ENCODE measurements around the gene UBIAD1.

UBIAD1 gene

GRCh38 chr1:11311816-11312755, 39.1 kb downstream of the UBIAD1 start:
- DNase-seq (ENCODE audit: low read depth in 2 of 2), result no peak

DNA sequence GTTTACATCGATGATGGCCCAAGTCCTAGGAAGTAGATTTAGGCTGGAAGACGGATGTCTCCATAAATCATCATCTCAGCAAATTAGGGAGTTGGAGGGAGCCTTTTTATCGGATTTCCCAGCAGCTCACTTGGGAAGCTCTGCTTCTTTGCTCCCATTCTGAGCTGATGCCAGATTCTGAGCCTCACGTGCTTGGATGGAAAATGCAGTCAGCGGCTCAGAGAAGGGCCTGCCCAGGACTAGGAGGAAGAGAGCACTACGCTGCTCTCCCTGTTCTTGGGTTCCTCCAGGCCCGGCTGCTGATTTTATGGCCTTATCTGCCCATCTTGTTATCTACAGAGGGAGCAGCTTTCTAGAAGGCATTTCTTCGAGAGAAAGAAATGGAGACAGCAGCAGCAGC, 42.0 kb downstream of the UBIAD1 start:
- DNase-seq (ENCODE audit: low read depth in 2 of 2), result no peak

DNA sequence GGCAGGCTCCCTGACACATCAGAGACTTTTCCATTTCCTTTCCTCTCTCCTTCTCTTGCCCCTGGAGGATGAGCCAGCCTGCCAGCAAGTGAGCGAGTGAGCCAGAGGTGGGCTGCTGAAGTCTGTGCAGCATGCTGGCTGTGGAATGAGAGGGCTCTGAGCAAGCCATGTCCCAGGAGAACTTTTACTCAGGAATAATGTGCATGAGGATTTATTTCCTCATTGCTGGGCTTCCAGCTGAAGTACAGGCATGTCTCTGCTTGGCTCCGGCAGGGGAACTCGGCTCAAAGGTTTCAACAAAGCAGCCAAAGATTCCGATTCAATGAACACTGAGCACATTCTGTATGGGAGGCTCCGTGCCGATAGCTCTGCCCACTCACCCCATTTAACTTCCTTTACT, 43.7 kb downstream of the UBIAD1 start:
- DNase-seq (ENCODE audit: low read depth in 2 of 2), result no peak

GRCh38 chr1:11318982-11319381, 46.0 kb downstream of the UBIAD1 start:
- no peak for DNase-seq (ENCODE audit: low read depth in 2 of 2)

DNA sequence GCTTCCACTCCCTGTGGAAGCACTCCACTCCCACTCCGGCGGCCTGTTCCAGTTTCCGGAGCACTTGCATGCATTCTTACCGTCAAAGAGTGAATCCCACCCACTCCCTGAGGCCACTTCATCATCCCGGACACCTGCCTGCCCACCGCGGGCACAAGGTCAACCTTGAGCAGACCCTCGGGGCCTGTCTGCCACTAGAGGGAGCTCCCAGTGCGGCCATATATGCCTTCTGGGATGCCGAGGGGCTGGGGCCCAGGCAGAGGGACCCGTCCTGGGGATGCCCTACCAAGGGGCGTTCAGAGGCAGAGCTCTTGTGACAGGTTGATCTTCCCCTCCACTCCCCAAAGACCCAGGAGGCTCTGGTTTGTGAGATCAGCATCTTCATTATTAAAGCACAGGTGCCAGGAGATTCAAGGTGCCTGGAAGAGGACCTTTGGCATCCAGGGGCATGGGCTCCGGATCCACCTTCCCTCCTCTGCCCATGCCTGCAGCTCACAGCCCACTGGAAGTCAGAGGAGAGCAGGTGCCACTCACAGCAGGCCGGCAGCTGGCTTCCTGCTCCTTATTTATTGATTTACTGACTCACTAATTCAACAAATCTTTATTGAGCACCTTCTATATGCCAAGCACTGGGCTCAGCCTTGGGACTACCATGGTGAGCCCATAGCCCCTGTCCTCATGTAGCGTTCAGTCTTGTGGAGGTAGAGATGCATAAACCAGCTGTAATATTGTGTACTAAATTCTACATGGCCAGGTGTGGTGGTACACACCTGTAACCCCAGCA, 47.3 kb downstream of the UBIAD1 start:
- peak in 1 of 2 donors; percentile 26 for DNase-seq (ENCODE audit: low read depth in 2 of 2)

DNA sequence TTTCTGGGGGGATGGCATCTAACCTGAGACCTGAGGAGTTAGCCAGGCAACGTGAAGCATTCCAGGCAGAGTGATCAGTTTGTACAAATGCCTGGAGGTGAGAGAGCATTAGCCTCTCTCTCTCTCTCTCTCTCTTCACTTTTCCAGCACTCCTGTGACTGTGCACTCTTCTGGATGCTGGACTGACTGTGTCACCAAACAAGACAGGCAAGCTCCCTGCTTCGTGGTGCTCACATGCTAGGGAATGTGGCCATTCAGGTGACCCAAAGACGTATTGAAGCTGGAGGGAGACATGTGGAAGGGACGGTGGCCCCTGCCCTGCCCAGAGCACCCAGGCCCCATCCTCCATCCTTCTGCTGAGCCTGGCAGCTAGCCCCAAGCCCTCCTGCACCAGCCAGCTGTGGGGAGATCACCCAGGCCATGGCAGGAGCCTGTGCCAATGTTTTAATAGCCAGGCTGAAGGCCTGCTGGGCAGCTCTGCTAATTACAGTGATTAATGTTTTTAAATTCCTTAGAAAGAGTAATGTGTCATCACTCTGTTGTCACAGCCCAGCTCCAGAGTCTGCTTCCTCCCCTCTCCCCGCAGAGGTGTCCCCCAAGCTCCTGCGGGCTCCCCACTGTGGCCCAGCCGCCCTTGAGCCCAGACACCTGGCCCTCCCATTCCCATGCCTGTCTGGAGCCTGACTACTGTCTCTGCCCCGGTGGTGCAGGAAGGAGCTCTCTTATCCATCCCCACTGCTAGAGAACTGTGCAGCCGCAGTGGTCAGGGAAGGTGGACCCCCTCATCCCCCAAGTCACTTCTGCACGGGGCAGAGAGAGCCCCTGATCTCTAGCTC, 48.9 kb downstream of the UBIAD1 start:
- no peak for DNase-seq (ENCODE audit: low read depth in 2 of 2)

- DNase-seq (ENCODE audit: low read depth in 2 of 2), result no peak
These were observed 51.7 kb downstream of the UBIAD1 start for GRCh38 chr1:11324567-11325165.

GRCh38 chr1:11326070-11326469, 53.1 kb downstream of the UBIAD1 start:
- DNase-seq (ENCODE audit: low read depth in 2 of 2), result no peak

GRCh38 chr1:11328444-11328843, 55.4 kb downstream of the UBIAD1 start:
- DNase-seq (ENCODE audit: low read depth in 2 of 2), result no peak

GRCh38 chr1:11330411-11330810, 57.4 kb downstream of the UBIAD1 start:
- DNase-seq (ENCODE audit: low read depth in 2 of 2), result no peak

- no peak for DNase-seq (ENCODE audit: low read depth in 2 of 2)
These were observed 58.3 kb downstream of the UBIAD1 start for GRCh38 chr1:11331036-11331944.

- DNase-seq (ENCODE audit: low read depth in 2 of 2), result no peak
These were observed 59.0 kb downstream of the UBIAD1 start for GRCh38 chr1:11331945-11332546.

DNA sequence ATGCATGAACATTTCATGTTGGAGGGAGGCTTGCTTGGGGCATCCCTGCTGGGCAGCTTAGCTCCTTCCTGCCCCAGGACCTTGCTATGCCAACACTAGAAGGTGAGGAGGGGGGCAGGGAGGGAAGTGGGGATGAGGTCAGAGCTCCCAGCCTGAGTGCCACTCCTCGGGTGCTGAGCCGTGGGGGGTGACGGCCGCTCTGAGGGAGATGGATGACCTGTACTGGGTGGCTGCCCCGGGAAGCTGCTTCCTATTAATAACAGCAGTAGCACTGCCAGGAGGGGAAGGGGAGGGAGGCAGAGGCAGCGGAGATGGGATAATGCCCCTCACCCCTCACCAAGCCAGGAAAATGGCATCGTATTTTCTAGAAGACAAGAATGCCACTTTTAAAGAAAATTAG, 60.6 kb downstream of the UBIAD1 start:
- no peak for DNase-seq (ENCODE audit: low read depth in 2 of 2)

DNA sequence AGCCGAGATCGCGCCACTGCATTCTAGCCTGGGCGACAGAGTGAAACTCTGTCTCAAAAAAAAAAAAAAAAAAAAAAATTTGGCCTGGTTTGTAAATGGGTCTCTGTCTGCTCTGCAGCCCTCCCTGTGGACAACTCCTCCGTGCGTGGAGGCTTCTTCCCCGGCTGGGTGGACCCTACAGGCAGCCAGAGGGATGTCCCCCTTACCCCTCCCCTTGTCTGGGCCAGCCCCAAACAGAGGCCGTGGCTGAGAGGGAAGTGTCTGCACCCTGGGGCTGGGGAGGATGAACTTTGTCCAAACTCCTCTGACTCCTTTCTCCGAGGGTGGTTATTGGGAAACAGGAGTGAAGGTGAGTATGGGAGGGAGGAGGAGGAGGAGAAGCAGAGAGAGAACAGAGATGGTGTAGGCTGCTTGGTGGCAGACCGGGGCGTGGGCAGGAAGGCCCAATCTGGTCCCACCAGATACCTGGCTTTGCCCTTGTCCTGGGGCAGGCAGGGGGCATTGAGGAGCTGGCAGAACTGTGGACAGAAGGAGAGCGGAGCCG, 61.3 kb downstream of the UBIAD1 start:
- DNase-seq (ENCODE audit: low read depth in 2 of 2), result no peak

DNA sequence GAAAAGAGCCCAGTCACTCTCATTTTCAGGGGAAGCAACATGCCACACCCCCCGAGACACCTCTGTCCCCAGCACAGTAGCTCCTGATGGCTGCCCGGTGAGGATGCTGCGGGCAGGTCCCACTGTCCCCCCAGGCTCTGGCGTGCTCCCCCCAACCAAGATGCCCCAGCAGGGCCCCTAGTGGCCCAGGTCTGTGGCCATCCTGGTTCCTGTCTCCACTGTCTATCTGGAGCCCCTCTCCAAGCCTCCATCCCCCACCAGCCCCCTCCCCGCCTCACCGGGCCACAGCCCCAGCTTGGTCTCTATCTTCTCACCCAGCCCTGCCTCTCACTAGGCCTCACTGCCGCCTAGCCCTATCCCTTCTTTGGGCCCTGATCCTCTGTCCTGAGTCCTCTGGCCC, 61.8 kb downstream of the UBIAD1 start:
- DNase-seq (ENCODE audit: low read depth in 2 of 2), result no peak

- DNase-seq (ENCODE audit: low read depth in 2 of 2), result no peak
These were observed 62.5 kb downstream of the UBIAD1 start for GRCh38 chr1:11335417-11336056.

- peak; percentile 45 to 59 for DNase-seq (ENCODE audit: low read depth in 2 of 2)
These were observed 64.6 kb downstream of the UBIAD1 start for GRCh38 chr1:11337580-11338073.
